ENCODE results near the gene IFNL4.
"Not testable (repeated sequence)": the region's sequence is repeated elsewhere in the genome, so short reads cannot be mapped to it uniquely, and the experiment has no call there.

IFNL4 gene

GRCh38 chr19:39254531-39255345, 6.1 kb upstream of the IFNL4 start:
- no peak for DNase-seq (ENCODE audit: low spot score)

DNA sequence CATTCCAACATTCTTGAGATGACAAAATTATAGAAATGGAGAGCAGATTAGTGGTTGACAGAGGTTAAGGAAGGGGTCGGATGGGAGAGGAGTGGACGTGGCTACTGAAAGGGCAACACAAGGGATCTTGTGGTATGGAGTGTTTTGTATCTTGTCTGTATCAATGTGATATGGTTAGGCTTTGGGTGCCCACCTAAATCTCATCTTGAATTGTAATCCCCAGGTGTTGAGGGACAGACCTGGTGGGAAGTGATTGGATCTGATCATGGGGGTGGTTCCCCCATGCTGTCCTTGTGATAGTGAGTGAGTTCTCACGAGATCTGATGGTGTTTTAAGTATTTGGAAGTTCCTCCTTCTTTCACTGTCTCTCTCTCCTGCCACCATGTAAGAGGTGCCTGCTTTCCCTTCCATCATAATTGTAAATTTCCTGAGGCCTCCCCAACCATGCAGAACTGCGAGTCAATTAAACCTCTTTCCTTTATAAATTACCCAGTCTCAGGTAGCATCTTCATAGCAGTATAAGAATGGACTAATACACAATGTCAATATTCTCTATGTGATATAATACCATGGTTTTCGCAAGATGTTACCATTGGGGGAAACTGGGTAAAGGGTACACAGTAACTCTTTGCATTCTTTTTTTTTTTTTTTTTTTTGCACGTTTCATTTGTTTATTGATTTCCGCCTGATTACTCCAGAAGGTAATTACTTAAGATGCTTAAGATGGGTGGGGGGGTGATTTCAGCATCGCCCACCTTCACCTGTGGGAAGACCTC, 4.9 kb upstream of the IFNL4 start:
- DNase-seq (ENCODE audit: low spot score) = no peak

DNA sequence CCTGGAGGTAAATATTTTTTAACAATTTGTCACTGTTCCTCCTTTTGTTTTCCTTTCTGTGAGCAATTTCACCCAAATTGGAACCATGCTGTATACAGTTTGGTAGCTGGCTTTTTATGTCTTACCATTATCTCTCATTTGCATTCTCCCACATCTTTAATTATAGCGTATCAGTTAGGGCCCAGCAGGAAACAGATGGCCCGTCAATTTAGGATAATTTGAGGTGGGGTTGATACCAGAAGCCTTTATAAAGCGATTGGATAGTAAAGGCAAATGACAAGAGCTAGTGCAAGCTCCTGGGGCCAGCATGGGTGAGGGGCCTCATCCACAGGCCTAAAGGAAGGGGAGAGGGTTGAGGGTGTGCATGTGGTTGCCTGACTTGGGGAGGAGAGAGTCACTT, 3.8 kb upstream of the IFNL4 start:
- DNase-seq (ENCODE audit: low spot score) = no peak

DNA sequence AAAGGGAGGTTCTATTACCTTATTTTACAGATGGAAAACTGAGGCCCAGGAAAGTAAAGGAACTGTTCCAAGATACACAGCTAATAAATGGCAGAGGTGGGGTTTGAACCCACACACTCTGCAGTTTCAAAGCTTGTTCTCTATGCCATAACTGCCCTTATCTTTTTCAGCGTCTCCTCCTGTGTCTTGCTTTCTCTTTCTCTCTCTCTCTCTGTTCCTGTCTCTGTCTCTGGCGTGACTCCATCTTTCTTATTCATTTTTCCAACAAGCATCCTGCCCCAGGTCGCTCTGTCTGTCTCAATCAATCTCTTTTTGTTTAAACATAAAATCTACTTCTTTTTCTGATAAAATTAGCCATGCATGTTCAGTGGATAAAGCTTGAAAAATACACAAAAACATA, 3.2 kb upstream of the IFNL4 start:
- no peak for DNase-seq (ENCODE audit: low spot score)

GRCh38 chr19:39251081-39251480, 2.4 kb upstream of the IFNL4 start:
- DNase-seq (ENCODE audit: low spot score) = no peak

DNA sequence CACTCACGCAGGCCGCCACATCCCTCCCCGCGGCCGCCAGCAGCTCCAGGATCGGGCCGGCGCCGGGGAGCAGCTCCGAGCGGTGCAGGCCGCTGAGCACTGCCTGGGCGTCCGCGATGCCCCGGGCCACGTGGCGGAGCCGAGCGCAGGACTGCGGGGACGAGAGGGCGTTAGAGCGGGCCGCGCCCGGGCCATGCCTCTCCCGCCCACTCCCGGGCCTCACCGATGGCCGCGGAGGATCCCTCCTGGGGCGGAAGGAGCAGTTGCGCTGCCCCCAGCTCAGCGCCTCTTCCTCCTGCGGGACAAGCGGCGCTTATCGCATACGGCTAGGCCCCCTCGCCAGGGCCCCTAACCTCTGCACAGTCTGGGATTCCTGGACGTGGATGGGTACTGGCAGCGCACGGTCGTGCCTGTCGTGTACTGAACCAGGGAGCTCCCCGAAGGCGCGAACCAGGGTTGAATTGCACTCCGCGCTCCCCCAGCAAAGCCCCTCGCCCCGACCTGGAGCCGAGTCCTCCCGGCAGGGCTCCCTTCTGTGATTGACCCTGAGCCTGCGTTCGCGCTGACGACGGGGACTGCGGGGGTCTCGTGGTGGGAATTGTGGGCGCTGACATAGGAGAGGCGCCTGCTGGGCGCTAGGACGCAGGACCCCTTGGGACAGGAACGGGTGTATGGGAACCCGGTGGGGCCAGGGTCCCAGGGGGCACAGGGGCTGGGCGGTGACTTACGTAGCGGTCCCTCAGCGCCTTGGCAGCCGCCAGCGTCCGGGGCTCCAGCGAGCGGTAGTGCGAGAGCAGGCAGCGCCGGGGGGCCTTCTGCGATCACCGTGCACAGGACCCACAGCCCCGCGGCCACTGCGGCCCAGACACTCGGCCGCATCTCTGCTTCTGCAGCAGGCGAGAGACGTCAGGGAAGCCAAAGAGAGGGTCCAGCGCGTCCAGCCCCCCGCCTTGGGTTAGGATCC, 673 bp downstream of the IFNL4 start:
- DNase-seq (ENCODE audit: low spot score) = no peak

DNA sequence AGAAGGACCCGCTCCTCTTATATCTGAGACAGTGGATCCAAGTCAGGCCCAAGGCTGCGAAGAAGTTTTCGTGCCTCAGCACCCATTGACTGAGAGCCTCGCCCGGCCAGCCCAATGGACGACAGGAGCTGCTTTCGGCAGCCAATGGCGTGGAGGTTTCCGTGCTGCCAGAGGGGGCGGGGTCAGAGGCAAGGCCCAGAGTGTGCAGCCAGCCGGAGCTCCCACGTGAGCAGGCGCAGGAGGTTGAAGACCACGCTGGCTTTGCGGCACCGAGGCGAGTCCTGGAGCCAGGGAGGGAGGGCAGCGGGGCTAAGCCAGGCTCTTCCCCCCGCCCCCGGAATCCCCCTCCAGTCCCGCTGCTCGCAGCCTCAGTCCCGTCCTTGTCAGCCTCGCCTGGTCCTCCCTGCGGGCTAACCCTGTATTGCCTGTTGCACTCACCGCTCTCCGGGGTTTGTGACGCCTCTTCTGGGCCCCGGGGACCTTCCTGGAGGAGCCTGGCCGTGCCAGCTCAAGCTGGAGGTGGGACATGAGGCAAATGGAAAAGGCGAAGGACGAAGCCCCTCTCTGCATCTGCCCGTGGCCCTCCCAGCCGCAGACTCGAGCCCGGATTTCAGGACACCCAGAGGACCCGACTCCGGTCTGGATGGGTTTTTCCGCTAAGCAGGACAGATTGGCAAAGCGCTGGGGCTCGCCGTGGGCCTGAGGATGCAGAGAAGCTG, 1.5 kb downstream of the IFNL4 start:
- DNase-seq (ENCODE audit: low spot score) = peak; percentile 33

- not testable (repeated sequence) for DNase-seq (ENCODE audit: low spot score)
Observed at GRCh38 chr19:39245166-39245565, 3.5 kb downstream of the IFNL4 start.

- DNase-seq (ENCODE audit: low spot score) = not testable (repeated sequence)
Observed at GRCh38 chr19:39244410-39245100, 4.1 kb downstream of the IFNL4 start, which contains the start of gene IFNL3. Gene IFNL3 (minus strand): TSS chr19:39245006. CDS start chr19:39244967, 39 bp downstream.

GRCh38 chr19:39243741-39244140, 4.9 kb downstream of the IFNL4 start:
- not testable (repeated sequence) for DNase-seq (ENCODE audit: low spot score)

GRCh38 chr19:39240421-39240820, 8.2 kb downstream of the IFNL4 start:
- DNase-seq (ENCODE audit: low spot score) = no peak

DNA sequence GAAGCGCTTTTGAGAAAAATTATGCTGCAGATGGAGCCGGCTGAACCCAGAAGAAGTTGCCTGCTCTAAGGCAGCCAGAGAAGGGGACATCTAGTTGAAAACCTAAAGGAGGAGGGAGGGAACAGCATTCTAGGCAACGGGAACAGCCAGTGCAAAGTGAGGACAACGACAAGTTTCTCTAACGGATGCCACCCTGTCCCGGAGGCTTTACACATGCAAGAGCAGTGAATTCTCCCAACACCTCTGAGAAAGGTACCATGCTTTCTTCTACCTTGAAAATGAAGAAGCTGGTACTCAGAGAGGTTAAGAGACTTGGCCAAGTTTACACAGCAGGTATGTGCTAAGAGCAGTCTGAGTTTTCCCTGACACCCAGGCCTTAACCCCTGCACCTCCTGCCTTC, 9.7 kb downstream of the IFNL4 start:
- no peak for DNase-seq (ENCODE audit: low spot score)

GRCh38 chr19:39238209-39238608, 10.4 kb downstream of the IFNL4 start:
- no peak for DNase-seq (ENCODE audit: low spot score)

DNA sequence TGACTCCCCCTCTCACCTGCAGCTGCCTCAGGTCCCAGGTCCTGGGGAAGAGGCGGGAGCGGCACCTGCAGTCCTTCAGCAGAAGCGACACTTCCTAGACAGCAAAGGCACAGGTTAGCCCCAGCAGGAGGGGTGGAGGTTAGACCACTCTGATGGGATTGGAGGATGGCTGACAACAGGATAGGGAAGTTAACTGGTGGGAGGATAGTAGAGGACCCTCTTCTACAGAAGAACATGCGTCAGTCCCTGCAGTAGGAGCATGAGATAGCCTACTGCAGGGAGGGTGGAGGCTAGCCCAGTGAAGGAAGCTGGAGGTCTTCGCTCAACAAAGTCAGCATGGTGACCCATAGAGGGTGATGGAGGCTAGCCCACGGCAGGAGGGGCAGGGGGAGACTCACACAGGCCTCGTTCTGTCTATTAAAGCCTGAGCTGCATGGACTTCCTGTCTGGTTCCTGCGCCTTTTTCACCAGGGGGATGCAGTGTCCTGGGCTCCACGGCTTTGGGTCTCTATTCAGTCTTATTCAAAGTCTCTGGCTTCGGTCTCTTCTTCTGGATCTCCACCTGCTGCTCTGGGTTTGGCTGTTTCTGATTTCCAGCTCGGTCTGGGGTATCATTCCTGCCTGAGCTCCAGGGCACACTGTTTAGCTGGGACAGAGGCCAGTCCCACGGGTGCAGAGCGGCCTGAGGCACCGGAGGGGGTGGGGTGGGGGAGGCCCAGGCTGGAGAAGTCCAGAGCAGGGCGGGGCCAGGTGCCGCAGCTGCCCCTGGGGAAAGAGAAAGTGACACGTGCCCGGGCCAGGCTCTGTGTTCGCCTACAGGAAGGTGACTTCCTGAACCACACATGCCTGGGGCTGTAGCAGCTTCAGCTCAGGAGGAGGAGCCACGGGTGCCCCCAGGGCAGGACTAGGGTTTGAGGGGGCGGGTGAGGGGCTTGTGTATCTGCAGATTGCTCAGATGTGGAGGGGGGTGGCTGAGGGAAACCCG, 11.2 kb downstream of the IFNL4 start:
- DNase-seq (ENCODE audit: low spot score) = peak; percentile 30

DNA sequence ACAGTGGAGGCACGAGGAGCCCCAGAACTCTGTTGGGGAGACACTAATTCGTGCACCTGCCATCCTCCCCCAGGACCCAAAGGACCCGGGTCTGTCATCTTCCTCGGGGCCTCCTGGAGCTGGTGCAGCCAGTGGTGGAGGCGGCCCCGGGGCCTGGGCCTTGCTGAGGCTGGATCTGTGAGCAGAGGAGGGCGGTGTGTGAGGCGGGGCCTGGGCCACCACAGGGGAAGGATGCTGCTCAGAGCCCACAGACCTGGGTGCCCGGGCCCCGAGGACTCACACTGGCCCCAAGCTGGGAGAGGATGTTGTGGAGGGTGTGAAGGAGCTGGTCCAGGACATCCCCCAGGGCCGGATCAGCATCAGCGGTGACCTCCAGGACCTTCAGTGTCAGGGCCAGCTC, 12.1 kb downstream of the IFNL4 start:
- DNase-seq (ENCODE audit: low spot score) = peak; percentile 14

DNA sequence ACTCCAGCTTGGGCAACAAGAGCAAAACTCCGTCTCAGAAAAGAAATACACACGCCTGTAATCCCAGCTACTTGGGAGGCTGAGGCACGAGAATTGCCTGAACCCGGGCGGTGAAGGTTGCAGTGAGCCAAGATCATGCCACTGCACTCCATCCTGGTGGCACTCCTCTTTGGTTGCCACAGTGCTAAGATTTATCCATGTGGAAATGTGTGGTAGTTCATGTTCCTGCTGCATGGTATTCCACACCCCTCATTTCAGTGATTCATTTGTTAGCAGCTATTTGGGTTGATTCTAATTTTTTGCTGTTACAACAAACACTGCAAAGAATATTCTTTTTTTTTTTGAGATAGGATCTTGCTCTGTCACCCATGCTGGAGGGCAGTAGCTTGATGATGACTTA, 15.9 kb downstream of the IFNL4 start:
- DNase-seq (ENCODE audit: low spot score) = no peak

- DNase-seq (ENCODE audit: low spot score) = no peak
Observed at GRCh38 chr19:39230096-39230764, 18.4 kb downstream of the IFNL4 start.

GRCh38 chr19:39224910-39225309, 23.7 kb downstream of the IFNL4 start:
- no peak for DNase-seq (ENCODE audit: low spot score)

GRCh38 chr19:39223703-39224279, 24.9 kb downstream of the IFNL4 start:
- no peak for DNase-seq (ENCODE audit: low spot score)

All from CD4-positive, alpha-beta T cell treated with Interleukin-15 for 4 hours (primary cell).